ENCODE measurements around the gene INSL3.

The INSL3 gene

DNA sequence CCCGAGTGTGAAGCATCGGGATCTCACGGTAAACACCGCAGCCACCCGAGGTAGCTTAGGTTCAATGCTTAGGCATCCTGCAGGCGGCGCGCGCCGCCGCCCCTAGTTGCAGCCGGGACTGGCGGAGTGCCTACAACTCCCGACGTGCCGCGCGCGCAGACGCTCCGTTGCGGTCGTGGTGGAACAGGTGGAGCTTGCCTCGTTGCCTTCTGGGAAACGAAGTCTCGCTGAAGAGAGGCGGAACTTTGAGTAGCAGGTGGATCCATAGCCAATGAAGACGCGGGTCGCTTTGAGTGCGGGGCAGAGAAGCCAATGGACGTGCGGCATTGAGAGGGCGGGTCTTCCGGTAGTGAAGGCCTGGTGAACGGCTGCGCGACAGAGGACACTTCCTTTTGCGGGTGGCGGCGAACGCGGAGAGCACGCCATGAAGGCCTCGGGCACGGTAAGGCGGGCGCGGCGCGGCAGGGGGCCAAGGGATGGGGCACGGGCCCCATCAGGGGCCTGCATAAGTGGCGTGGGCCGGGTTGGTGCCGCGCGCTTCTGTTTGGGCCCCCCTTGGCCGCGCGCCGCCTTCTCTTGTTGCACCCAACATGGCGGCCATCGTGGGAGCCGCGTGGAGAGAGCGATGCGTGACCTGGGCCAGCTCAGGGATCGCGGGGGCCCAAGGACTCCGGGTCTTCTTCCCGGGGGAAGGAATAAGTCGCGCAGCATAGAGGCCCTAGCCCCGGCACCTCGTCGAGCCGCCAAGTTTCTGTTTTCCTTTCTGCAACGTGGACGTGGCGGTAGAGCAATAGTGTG, 38.4 kb upstream of the INSL3 start, which contains the start of gene RPL18A:
RPL18A (plus strand) TSS at position 378 of the 798 bp plus-strand sequence; CDS start at position 425, 47 bp downstream.
- Mint-ChIP-seq H3K36me3 (peaks cover 14% of the 10 kb centered on the region), H3K4me1 (peaks cover 22% of the 10 kb centered on the region), H3K27ac (peak within 1 kb of the TSS; percentile 90), H3K27me3 (no peaks in the 10 kb centered on the region), H3K4me3 (peak within 1 kb of the TSS; percentile 97), H3K9me3 (no peaks in the 10 kb centered on the region)
- DNase-seq (ENCODE audit: low spot score in 2 of 2) = peak; percentile 86 to 95
- ATAC-seq (ENCODE audit: low read depth) = peak; percentile 87

DNA sequence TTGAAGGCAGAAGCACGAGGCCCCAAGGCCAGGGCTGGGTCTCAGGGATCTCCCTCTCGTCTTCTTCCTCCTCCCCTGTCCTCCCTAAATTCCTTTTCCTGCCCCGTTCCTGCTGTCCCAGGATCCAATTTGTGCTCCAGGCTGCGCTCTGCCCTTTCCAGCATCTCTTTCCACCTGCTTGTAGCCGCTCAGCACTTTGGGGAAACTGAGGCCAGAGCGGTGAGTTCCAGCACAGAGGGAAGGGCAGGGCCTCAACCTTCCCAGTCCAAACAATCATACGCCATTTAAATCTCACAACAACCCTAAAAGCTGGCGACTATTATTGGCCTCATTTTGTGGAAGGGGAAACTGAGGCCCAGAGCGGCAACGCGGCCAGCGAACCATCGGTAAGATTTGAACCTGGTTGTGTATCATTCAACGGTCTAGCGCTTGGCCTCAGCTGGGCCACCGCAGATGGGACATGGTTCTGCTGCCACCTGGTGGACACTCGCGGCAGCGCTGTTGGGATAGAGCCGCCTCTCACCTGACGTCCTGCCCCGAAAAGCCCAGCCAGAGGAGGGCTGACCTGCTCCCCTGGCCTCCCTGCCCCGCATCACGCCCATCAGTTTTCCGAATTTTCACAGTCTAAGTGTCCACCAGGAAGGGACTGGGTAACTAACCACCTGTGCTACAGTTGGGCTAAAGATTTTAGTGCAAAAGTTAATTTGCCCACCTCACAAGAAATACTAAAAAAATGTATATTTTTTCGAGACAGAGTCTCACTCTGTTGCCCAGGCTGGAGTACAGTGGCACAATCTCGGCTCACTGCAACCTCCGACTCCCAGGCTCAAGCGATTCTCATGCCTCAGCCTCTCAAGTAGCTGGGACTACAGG, 34.2 kb upstream of the INSL3 start:
- Mint-ChIP-seq H3K27ac (no peak overlapping the region), H3K27me3 (no peaks in the 10 kb centered on the region)

DNA sequence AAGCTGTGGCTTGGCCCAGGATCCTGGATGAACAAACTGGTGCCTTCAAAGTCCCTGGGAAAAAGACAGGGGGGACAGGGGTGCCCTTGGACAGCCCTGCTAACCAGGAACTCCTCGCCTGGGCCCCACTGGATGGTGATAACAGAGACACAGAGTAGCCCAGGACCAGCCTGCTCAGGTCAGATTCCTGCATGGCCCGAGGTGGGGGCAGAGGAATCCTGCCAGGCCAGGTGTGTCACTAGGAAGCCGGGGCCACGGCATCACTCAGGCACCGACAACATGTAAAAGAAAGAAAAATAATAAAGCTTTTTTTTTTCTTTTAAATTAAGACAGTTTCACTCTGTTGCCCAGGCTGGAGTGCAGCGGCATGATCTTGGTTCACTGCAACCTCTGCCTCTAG, 32.7 kb upstream of the INSL3 start:
- Mint-ChIP-seq H3K4me3 (no peak overlapping the region), H3K27ac (no peak overlapping the region)
- ATAC-seq (ENCODE audit: low read depth) = no peak

More for the DNA sequence above, 34.2 kb upstream of the INSL3 start:
- ATAC-seq (ENCODE audit: low read depth) (peak; percentile 16), DNase-seq (ENCODE audit: low spot score in 2 of 2) (peak; percentile 94 to 99)
- peaks cover 1% of the 10 kb centered on the region for H3K36me3 Mint-ChIP-seq
- H3K4me3 Mint-ChIP-seq = no peak overlapping the region
- no peaks in the 10 kb centered on the region for H3K9me3 Mint-ChIP-seq
- H3K4me1 Mint-ChIP-seq = peaks cover 15% of the 10 kb centered on the region

DNA sequence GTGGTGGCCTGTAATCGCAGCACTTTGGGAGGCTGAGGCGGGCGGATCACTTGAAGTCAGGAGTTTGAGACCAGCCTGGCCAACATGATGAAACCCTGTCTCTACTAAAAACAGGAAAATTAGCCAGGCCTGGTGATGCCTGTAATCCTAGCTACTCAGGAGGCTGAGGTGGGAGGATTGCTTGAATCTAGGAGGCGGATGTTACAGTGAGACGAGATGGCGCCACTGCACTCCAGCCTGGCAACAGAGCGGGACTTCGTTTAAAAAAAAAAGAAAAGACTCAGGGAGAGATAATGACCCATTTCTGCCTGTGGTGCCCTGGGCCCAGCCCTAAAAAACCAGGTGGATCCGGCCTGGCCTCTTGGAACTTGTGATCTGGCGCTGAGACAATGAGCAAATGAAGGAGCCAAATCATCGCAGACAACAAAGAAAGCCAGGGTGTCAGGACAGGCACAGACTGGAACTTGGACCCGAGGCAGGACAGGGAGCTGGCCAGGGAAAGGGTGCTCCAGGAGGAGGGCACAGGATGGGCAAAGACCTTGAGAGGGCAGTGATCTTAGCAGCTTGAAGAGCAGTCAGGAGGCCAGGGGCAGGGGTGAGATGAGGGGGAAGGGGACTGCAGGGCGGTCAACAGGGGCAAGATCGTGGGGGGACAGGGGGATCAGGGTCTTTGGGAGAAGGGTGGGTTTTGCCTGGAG, 27.4 kb upstream of the INSL3 start:
- ATAC-seq (ENCODE audit: low read depth) = no peak
- Mint-ChIP-seq H3K27ac (peak overlapping the region; percentile 93), H3K4me1 (peaks cover 42% of the 10 kb centered on the region), H3K9me3 (no peaks in the 10 kb centered on the region), H3K27me3 (no peaks in the 10 kb centered on the region), H3K36me3 (peaks cover 5% of the 10 kb centered on the region), H3K4me3 (peak overlapping the region; percentile 90)
- no peak for DNase-seq (ENCODE audit: low spot score in 2 of 2)

More for the DNA sequence above, 32.7 kb upstream of the INSL3 start:
- no peak for DNase-seq (ENCODE audit: low spot score in 2 of 2)
- Mint-ChIP-seq H3K4me1 (peaks cover 26% of the 10 kb centered on the region), H3K27me3 (no peaks in the 10 kb centered on the region), H3K36me3 (peaks cover 1% of the 10 kb centered on the region), H3K9me3 (no peaks in the 10 kb centered on the region)

DNA sequence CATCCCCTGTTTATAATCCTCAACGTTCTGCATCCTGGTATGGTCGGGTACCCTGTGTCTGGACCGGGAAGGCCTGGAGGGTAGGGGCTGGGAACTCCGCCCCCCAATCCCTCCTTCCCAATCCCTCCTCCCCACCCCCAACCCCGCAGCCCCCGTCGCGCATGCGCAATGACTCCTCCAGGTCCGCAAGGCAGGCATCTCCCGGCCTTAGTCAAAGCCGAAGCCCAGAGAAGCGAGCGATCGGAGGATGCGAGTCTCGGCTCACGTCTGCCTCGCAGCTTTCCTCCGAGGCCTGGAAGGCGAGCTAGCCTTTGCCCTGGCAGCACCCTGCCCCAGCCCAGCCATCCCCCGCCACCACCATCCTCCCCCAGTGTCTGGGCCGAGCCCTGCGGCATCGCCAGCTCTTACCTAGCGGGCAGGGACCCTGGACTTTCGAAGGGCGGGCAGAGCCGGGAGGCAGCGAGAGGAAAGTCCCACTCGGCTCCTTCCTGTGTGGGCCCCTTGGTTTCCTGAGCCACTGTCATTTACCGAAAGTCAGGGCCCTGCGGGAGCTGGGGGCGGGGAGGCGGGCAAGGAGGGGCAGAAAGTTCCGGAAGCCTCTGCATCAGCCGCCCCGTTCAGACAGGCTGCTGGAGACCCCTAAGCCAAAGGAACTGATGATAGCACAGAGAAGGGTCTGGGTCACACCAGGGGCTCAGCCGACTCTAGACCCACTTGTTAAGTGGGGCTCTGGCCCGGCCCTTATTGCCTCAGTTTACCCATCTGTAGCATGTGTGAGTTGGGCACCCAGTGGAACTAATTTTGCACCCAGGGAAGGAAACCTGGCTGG, 26.4 kb upstream of the INSL3 start, which contains the start of gene JAK3:
JAK3 (minus strand) TSS at position 445 of the 829 bp plus-strand sequence. CDS start 3,565 bp downstream, outside the sequence.
- H3K9me3 Mint-ChIP-seq = no peaks in the 10 kb centered on the region
- H3K4me1 Mint-ChIP-seq = peaks cover 42% of the 10 kb centered on the region
- peak within 1 kb of the TSS; percentile 90 for H3K4me3 Mint-ChIP-seq
- ATAC-seq (ENCODE audit: low read depth) = peak; percentile 80
- DNase-seq (ENCODE audit: low spot score in 2 of 2) = peak; percentile 66 to 70
- peak within 1 kb of the TSS; percentile 93 for H3K27ac Mint-ChIP-seq
- peaks cover 5% of the 10 kb centered on the region for H3K36me3 Mint-ChIP-seq
- H3K27me3 Mint-ChIP-seq = no peaks in the 10 kb centered on the region

DNA sequence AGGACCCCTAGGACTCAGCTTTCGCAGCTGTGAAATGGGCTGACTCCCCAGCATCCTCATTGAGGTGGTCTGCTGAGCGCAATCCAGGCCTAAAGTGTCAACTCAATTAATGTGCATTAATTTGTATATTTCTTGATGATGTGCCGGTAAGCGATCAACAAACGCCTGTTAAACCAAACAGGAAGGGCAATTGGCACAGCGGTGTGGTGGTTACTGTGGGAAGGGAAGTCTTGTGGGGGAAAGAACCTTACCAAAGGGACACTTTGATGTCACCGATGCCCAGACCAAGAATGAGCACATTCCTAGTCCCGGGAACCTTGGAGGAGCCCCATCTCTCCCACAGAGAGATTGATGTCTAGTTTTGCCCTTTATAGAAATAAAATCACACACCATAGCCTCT, 24.8 kb upstream of the INSL3 start:
- no peaks in the 10 kb centered on the region for H3K27me3 Mint-ChIP-seq
- peaks cover 36% of the 10 kb centered on the region for H3K4me1 Mint-ChIP-seq
- peak overlapping the region; percentile 93 for H3K27ac Mint-ChIP-seq
- peaks cover 14% of the 10 kb centered on the region for H3K36me3 Mint-ChIP-seq
- no peak for ATAC-seq (ENCODE audit: low read depth)
- H3K9me3 Mint-ChIP-seq = no peaks in the 10 kb centered on the region
- H3K4me3 Mint-ChIP-seq = peak overlapping the region; percentile 90
- DNase-seq (ENCODE audit: low spot score in 2 of 2) = no peak

DNA sequence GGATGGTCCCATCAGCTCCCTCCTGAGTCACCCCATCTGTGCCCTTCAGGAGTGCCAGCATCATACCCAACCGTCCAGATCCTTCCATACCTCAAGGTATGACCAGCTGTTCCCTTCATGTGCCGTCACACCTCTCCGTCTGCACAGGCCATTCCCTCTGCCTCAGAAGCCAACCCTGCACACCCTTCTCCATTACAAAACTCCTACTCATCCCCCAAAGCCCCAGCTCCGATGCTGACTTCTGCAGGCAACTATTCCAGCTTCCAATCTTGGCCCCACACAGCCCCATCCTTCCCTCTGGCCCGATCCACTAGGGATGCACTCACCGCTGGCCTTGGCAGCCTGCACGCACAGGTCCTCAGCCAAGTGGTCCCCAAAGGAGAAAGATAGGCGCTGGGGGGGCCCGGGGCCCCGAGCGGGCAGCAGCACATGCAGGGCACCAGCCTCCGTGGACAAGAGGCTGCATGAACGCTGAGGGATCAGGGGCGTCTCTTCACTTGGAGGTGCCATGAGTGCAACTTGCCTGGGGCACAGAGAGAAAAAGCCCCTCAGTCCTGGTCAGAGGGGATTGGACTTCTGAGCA, 22.7 kb upstream of the INSL3 start:
- no peaks in the 10 kb centered on the region for H3K9me3 Mint-ChIP-seq
- peaks cover 21% of the 10 kb centered on the region for H3K4me1 Mint-ChIP-seq
- DNase-seq (ENCODE audit: low spot score in 2 of 2) (no peak), ATAC-seq (ENCODE audit: low read depth) (no peak)
- no peaks in the 10 kb centered on the region for H3K27me3 Mint-ChIP-seq
- H3K4me3 Mint-ChIP-seq = no peak overlapping the region
- H3K36me3 Mint-ChIP-seq = peaks cover 20% of the 10 kb centered on the region
- no peak overlapping the region for H3K27ac Mint-ChIP-seq

DNA sequence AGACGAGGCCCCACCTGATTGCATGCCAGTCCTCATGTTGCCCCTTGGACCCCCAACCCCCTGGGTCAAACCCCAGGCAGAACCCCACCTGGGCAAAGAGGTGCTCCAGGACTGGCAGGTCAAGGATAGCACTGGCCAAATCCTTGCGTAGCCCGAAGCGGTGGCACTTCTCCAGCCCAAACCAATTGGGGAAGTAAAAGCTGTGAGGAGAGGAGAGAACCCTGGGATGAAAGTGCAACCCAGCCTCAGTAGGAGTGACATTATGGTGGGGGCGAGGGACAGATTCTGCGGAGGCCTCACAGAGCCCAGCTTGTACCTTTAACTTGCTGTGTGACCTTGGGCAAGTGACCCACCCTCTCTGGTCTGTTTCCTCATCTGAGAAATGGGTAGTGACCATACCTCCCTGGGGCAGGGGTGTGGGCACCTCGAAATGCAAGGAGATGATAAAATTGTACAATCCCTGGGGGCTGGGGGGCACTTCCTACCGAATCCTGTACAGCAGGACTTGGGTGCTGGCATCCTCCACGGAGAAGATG, 22.0 kb upstream of the INSL3 start:
- DNase-seq (ENCODE audit: low spot score in 2 of 2) (no peak), ATAC-seq (ENCODE audit: low read depth) (no peak)
- no peaks in the 10 kb centered on the region for H3K27me3 Mint-ChIP-seq
- no peaks in the 10 kb centered on the region for H3K9me3 Mint-ChIP-seq
- H3K36me3 Mint-ChIP-seq = peaks cover 22% of the 10 kb centered on the region
- H3K4me1 Mint-ChIP-seq = peaks cover 16% of the 10 kb centered on the region
- no peak overlapping the region for H3K27ac Mint-ChIP-seq
- no peak overlapping the region for H3K4me3 Mint-ChIP-seq

DNA sequence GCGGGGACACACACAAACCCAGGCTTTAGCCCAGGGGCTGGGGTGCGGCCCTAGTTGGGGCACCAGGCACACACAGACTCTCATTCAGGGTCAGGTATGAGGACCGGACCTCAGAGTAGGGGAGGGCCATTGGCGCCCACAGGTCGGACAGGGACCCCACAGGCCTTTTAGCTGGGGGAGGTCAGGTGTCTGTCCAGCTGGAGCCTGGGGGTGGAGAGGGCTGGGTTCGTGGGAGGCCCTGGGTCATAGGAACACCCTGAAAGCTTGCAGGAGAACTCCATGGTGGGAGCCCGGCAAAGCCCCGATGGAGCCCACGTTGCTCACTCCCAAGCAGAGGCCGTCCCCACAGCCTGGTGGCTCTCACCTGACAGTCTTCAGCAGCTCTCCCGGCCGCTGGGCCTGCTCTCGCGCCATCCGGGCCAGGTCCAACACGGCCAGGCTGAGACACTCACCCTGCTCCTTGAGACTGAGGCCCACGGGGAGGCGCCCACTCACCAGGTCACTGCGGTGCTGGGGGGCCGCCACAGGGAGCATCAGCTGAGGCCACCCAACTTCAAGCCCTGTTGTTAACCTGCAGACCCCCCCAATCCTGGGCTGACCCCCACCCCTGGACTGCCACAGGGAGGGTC, 21.5 kb upstream of the INSL3 start:
- peaks cover 25% of the 10 kb centered on the region for H3K36me3 Mint-ChIP-seq
- H3K9me3 Mint-ChIP-seq = no peaks in the 10 kb centered on the region
- H3K27ac Mint-ChIP-seq = no peak overlapping the region
- H3K4me1 Mint-ChIP-seq = peaks cover 16% of the 10 kb centered on the region
- DNase-seq (ENCODE audit: low spot score in 2 of 2) (no peak), ATAC-seq (ENCODE audit: low read depth) (no peak)
- no peaks in the 10 kb centered on the region for H3K27me3 Mint-ChIP-seq
- no peak overlapping the region for H3K4me3 Mint-ChIP-seq

DNA sequence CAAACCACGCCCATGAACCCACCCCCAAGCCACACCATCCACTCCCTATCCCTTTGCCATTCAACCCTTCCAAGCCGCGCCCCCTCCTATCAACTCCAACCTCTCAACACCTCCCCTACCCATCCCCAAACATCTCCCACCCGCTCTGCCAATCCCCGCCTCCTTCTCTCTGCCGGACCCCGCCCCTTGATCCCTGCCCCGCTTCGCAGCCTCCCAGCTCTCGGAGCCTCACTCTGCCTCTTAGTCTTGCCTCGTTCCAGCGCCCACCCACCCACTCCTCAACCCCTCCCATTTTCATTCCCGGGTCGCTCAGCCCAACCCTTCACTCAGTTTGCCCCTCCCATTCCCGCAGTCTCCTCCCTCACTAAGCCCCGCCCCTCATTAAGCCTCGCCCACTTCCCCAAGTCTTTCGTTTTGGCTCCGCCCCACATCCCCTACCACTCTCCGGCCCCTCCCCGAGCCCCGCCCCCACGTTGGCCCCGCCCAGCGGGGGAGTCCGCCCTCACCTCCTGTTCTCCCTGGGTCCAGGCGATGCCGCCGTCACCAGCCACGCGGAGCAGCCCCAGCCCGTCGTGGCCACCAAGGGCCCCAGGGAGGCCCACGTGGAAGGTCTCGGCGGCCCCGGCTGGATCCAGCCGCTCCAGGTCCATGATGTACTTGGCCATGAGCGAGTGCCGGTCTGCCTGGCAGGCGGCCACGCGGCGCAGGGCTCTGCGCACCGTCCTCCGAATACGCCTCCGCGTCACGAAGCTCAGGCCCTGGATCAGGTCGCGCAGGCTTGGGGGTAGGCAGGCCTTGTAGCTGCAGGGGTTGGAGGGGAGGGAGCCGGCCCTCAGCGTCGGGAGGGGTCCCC, 20.7 kb upstream of the INSL3 start:
- H3K4me1 Mint-ChIP-seq = peaks cover 16% of the 10 kb centered on the region
- H3K27ac Mint-ChIP-seq = no peak overlapping the region

DNA sequence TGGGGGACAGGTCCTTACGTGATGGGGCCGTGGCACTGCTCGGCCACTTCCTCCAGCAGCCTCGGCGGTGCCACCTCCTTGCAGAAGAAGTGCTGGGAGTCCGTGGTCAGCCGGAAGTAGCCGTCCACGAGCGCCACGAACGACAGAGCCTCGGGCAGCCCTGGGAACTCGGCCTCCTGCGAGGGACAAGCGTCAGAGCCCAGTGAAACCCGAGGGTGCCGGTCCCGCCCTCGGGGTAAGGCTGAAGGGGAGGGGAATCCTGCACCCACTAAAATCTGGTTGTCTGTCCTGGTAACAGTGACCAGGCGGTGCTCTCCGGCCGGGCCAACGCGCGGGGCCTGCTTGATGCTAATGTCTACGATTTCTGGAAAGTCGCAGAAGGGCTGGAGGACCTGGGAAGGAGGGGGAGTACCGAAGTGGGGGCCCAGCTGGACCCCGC, 20.1 kb upstream of the INSL3 start:
- no peaks in the 10 kb centered on the region for H3K9me3 Mint-ChIP-seq
- no peak overlapping the region for H3K4me3 Mint-ChIP-seq
- peaks cover 31% of the 10 kb centered on the region for H3K36me3 Mint-ChIP-seq

More for the DNA sequence above, 20.7 kb upstream of the INSL3 start:
- Mint-ChIP-seq H3K36me3 (peaks cover 27% of the 10 kb centered on the region), H3K4me3 (no peak overlapping the region), H3K27me3 (no peaks in the 10 kb centered on the region), H3K9me3 (no peaks in the 10 kb centered on the region)
- peak; percentile 45 for ATAC-seq (ENCODE audit: low read depth)
- no peak for DNase-seq (ENCODE audit: low spot score in 2 of 2)

More for the DNA sequence above, 20.1 kb upstream of the INSL3 start:
- Mint-ChIP-seq H3K27ac (no peak overlapping the region), H3K4me1 (peaks cover 16% of the 10 kb centered on the region), H3K27me3 (no peaks in the 10 kb centered on the region)
- DNase-seq (ENCODE audit: low spot score in 2 of 2) (no peak), ATAC-seq (ENCODE audit: low read depth) (no peak)
